ENCODE data around the gene UNK.

- TF ChIP-seq CTCF (IDR thresholded peaks at IDR 0.05; ENCODE audit: low read length), result no peak
- no peak for TF ChIP-seq EZH2 (IDR thresholded peaks at IDR 0.05; ENCODE audit: borderline replicate concordance, low read length)
Measured at GRCh38 chr17:75738218-75738802, 46.3 kb upstream of the UNK start.

All from OCI-LY1 (cell line).